T-helper 2 cell (primary cell): ENCODE results near the gene ATE1.
"Not testable (repeated sequence)": the region's sequence is repeated elsewhere in the genome, so short reads cannot be mapped to it uniquely, and the experiment has no call there.

Experiments
- DNase-seq, 5 experiments: peaks; one replicate each; pipeline versions ENCODE4 v3.0.0 to v3.0.0-alpha.2; 2012 to 2022

ATE1 gene

DNA sequence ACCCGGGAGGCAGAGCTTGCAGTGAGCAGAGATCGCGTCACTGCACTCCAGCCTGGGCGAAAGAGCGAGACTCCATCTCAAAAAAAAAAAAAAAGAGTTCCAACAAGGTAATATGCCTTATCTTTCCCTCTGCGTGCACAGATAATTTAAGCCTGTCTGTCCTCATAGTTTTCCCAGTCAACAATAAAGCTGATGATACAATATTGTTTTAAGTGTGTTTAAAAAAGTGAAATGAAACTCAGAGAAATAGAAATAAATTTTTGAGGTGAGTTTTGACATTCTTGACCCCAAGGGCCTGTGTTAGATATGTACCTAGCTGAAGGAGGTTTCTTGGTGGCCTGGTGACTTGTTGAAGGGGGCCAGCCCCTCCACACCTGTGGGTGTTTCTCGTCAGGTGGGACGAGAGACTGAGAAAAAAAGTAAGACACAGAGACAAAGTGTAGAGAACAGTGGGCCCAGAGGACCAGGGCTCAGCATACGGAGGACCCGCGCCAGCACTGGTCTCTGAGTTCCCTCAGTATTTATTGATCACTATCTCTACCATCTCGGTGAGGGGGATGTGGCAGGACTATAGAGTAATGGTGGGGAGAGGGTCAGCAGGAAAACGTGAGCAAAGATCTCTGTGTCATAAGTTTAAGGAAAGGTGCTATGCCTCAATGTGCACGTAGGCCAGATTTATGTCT, 1.9 kb upstream of the ATE1 start:
- not testable (repeated sequence) for DNase-seq

DNA sequence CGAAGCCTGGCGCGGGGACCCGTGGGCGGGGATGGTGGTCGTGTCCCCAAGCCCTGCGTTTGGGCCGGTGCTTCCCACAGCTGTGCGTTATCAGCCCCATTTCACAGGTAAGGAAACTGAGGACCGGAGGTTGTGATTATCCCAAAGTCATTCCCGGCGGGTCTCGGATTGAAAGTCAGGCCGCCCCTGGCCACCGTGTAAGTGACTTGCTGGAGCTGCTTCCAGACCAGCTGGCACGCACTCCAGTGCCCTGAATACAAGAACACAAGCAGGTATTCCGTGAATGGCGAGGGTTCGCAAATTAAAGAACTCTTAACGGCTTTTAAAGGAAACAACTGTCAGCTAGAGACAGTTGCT, 675 bp upstream of the ATE1 start:
- DNase-seq, result peak in 1 of 5 experiments; percentile 47

DNA sequence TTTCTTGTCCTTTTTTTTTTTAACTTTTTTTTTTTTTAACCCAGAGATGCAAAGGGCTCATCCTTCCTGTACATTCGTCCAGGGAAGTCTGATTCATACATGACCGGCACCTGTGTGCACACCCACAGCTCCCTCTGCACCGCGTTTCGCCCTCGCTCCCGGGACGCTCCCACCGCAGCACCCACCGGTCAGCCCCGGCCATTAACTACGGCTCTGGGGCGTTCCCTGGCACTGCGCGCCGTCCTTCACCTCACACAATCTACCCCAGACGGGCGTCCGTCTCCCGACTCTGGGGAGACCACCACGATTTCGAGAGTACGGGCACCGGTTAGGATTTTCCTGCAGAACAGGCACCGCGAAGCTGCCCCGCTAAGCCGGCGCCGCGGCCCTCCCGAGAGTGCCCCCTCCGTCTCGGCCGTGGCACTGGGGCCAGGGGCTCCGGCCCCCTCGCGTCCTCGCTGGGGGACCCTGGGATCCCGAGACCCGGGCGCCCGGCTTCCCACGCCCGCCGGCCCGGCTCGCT, 452 bp downstream of the ATE1 start:
- DNase-seq, result peak in 2 of 5 experiments; percentile 4 to 11

DNA sequence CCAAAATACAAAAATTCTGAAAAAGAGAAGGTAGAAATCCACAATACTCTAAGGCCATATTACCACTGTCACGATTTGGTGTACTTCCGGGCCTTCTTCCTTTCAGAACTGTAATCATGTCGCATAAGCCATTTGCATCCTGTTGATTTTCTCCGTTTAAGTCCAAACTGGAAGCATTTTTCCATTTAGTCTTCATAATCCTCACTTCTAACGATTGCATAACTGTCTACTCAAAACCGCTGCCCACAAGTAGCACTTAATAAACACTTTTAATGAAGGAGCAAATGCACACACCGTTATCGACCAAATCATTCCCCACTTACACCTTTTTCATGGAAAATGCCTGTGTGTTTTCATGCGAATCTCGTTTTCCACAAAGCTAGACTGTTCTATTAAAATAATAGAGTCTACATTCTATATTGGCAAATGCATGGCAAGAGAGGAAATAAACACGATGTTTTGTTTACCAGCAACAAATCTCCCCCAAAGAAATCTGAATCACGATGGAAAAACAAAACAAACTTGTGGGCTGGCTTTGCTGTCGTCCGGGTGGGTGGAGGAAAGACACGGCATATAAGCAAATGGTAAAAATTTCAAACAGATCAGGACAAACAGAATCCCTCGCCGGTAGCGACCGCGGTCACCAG, 1.0 kb downstream of the ATE1 start:
- peak in 2 of 5 experiments; percentile 13 to 45 for DNase-seq

DNA sequence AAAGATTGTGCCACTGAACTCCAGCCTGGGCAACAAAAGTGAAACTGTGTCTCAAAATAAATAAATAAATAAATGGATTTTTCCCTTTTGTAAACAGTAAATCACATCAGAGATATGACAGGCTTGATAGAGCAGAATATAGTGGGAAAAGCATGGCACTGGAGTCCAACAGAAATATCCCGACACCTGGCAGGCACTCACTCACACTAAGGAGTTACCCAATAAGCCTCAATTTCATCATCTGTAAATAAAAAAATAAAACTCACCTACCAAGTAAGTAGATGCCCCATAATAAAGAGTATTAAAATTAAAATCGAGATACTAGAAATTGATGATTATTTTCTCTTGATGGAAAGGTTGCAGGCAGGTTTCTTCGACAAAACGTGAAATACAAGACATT, 1.7 kb downstream of the ATE1 start:
- no peak for DNase-seq

DNA sequence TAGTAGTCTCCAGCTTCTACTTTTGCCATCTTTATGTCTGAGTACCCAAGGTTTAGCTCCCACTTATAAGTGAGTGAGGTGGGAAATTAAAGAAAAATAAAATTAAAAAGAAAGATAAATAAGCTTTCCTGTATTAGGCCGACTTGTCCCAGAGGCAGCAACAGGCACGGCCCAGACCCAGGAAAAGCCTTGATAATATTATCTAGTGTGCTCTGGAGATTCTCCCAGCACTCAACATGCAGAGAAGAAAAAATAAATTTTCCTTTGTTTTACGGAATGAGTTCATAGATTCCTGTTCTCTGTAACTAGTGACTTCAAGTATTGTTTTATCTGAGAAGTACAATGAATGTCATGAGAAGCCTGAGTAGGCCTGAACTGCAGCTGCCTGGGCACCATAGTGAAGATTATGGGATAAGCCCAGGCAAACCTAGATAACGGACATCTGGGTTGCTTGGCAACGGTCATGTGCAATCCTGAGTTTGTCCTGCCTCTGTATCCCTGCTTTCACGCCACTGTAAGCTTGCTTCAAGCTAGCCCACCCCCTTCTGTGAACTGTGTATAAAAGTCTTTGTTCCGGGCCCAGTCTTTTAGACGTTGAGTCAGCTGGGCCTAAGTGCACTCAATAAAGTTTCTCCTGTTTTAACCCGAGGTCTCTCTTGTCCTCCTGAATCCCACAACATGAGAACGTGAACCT, 6.4 kb downstream of the ATE1 start:
- DNase-seq, result no peak

DNA sequence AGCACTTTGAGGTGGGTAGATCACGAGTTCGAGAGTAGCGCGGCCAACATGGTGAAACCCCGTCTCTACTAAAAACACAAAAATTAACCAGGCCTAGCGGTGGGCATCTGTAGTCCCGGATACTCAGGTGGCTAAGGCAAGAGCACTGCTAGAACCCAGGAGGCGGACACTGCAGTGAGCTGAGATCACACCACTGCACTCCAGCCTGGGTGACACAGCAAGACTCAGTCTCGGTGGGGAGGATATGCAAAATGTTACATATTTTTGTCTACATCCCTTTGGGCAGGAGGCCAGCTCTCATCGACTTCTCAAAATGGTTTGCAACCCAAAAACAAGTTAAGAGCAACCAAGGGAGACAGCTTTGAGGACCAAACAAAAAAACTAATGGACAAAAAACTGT, 8.2 kb downstream of the ATE1 start:
- no peak for DNase-seq

DNA sequence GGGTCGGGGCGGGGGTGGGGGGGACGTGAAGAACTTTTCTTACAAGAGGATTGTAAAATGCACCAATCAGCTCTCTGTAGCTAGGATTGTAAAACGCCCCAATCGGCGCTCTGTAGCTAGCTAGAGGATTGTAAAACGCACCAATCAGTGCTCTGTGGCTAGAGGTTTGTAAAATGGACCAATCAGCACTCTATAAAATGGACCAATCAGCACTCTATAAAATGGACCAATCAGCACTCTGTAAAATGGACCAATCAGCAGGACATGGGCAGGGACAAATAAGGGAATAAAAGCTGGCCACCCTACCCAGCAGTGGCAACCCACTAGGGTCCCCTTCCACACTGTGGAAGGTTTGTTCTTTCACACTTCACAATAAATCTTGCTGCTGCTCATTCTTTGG, 9.0 kb downstream of the ATE1 start:
- DNase-seq, result not testable (repeated sequence)

DNA sequence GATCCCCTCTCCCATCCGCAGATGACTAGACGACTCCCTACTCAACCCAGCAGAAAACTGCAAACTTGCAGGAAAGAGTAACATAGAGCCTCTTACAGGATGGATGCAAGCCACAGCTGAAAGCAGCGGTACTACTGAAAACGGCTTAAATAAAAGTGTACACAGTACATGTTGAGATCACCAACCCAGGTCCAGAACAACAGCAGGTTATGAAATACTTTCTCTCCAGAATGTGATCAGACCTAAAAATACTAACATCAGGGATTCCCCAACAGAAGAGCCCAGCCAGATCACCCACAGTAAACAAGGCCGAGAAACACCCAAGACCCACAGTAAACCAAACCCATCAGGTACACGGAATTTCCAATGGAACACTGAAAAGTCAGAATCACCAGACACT, 13.2 kb downstream of the ATE1 start:
- no peak for DNase-seq

DNA sequence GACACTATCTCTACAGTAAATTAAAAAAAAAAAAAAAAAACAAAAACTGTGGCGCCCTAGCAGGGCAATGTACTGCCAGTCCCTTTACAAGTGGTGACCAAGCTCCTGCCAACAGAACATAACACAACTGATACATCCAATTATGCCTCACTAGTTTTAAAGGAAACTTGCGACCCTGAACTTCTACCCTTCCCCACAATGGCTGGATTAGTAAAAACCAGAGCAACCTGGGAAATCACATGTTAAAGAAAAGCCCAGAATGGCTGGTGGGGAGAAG, 16.5 kb downstream of the ATE1 start:
- DNase-seq, result no peak

DNA sequence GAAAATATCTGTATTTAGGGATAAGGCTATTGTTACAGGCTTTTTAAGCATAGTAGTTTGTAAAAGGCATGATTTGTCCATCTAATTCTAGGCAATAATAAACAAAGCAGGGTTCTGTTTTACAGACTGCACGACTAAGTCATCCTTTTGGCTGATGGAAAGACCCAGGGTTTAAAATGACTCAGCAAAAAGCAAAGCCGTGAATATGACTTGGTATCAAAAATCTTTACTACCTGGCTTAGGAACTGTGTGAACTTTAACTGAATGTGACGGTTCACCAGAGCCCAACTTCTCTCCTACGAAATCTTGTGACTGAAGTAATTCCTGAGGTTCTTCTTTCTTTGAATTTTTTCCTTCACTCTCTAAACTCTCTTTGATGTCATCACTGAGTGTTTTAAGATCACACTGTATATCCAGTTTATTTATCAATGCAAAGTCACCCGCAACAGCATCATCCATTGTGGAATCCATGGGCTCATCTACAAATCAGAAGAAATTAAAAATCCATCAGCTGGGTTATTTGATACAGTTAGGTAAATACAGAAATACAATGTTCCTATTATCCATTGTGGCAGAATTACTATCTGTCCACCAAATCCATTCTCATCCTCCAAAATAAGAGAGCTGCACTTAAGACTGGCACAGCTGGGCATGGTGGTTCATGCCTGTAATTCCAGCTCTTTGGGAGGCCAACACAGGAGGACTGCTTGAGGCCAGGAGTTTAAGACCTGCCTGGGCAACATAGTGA, 17.0 kb downstream of the ATE1 start:
- DNase-seq, result peak in 1 of 5 experiments; percentile 62

DNA sequence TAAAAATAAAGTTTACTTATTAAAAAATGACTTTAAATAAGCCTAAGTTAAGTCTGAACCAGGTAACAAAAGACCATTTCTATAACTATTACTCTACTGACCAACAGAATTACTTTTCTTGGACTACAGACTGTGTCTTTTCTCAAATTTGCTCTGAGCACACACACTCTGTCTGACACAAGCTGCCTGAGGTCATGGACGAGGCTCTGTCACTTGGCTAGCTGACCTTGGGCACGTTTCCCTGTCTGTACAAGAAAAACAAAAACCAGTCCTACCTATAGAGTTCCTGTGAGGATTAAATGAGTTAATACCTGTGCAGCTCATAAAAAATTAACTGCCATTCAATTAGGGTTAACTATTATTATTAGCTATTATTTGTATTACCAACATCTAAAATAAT, 22.9 kb downstream of the ATE1 start:
- no peak for DNase-seq

DNA sequence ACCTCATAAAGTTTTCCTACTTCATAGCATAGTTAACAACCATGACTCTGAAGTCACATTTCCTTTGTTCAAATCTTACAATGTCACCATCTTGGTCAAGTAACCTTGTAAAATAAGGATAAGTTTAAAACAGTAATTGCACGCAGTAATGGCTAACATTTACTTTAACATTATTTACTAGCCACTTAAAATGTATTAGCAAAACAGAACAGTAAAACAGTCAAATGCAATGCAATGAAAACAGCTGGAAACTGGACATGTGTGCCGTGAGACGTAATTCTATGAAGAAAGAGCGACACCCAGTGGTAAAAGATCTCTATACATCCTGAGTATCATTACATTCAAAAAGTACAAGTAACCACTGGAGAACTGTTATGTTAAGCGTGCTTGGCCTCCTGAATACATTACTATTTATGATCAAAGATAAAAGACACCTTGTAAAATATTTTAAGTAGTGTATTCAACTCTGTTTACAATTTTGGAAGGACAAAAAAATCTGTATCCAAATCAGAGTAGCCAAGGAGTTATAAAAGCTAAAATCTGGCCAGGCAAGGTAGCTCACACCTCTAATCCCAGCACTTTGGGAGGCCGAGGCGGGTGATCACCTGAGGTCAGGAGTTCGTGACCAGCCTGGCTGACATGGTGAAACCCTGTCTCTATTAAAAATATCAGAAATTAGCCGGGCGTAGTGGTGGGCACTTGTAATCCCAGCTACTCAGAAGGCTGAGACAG, 27.2 kb downstream of the ATE1 start:
- DNase-seq, result peak in 1 of 5 experiments; percentile 61

DNA sequence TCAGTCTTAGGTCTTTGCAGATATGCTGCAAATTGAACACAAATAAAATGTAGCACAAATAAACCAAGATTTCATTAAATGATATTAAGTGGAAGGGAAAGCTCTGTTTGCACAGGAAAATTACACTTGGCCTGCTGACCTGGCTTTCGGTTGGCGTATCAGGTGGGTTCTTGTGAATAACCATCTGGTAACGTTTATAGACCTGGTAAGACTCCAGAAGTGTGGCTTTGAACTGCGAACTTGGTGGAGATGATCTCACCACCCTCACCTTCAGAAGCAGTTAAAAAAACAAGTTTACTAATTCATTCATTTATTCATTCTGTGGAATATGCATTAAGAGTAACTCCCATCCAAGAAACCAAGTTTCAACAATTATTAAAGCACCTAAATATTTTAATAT, 28.1 kb downstream of the ATE1 start:
- DNase-seq, result no peak

DNA sequence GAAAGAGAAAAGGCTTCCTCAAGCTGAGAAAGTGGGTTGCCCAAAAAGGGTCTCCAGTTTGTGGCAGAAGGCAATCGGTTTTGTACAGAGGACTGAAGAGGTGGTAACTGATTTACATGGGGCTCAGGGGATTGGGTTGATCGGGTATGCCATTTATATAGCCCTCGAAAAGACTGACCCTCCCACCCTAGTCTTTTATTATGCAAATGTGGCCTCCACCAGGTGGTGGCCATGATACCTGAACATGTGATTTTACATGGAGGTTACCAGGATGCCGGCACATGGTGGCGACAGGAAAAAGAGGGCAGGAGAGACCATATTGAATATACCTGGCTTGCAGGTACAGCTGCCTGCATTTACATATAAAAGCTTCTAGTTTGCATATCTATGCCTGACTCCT, 36.7 kb downstream of the ATE1 start:
- no peak for DNase-seq

DNA sequence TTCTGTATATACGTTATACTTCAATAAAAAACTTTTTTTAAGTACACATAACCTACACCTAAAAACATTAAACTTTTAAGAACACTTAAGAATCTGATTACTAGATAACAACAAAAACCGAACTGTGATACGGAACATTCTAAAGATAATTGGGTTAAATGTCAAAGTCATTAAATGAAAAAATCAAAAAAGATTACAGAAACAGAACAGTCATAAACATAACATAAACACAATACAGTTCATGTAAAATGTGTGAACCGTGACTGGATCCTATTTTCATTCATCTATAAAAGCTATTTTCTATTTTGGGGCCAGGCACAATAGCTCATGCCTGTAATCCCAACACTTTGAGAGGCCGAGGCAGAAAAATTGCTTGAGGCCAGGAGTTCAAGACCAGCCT, 38.6 kb downstream of the ATE1 start:
- DNase-seq, result no peak

DNA sequence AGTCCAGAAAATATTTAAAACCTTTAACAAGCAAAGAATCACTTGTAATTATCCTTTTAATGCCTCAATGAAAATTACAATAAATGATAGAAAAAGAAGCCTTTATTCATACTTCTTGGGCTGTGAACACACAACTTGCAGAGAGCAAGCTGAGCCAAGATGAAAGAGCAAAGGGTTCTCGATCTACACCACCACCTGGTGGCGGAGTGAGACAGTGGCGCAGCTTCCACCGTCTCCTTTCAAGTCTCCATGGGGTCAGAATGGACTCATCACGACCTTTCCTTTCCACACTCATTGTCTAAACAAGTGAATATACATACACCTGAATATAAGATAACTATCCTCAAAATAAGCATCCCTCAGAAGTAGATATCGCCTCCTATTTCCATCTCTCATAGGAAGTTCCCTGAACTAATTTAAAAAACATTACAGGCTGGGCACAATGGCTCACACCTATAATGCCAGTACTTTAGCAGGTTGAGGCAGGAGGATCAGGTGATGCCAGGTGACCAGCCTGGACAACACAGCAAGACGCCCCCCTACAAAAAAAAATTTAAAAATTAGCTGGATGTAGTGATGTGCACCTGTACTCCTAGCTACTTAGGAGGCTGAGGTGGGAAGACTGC, 40.7 kb downstream of the ATE1 start:
- DNase-seq, result peak in 3 of 5 experiments; percentile 9 to 58 (median 22)

DNA sequence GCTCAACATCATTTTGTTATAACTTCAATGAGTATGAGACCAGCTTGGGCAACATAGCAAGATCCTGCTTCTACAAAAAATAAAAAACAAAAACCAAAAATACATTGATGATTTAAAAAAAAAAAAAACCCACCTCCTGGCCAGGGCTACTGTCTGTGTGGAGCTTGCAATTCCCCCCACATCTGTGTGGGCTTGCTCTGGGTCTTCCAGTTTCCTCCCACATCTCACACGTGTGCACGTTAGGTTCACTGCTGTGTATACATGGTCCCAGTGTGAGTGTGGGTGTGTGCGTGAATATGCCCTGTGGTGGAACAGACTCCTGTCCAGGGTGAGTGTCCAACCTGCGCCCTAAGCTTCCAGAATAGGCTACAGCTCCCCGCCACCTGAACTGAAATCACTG, 41.6 kb downstream of the ATE1 start:
- DNase-seq, result no peak

DNA sequence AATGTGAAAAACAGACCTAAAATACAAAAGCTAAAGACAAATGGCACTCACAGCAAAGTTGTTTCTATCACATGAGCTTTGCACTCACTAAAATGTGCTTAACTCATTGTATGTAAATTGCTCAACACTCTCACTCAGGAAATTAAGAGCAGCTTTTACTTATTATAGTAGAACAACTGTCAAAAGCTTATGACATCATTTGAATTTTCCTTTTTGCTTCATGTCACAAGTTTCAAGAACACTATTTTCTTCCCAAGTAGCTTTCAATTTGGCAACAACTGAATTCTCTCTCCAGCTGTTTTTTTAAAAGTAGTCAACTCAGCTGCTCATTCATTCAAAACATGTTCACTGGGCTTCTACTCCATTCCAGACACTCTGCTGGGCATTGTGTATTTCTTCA, 46.9 kb downstream of the ATE1 start:
- no peak for DNase-seq

DNA sequence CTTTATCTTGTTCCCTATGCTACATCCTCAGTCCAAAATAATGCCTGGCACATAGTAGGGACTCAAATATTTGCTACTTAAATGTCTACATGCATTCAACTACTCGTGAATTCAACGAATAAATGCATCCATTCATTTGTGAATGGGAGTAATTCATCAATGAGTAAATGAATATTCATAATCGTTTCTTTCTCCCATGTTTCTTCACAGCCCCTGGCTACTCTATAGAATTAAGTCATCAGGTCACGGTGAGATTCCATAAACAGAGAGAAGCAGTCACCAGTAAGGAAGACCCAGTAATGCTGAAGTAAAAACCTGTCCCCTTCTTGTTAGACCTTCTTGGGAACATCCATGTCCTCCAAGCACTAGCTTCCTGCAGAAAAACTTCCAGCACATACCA, 48.4 kb downstream of the ATE1 start:
- DNase-seq, result no peak

DNA sequence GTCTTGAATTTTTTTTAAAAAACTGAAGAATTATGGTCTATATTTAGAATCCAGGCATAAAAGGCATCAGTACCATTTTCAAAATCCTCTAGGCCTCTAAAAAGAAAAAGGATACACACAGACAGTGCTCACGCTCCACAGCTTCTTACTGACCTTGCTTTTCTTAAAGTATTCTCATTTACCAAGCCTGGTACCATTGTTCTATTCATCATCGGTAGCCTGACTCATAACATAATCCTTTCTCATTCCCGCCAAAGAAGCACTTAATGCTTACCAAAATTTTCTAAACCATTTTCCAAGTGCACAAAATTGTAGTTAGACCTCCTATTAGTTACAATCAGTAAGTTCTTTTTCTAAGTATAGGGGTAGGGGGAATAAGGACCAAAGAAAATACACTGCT, 54.6 kb downstream of the ATE1 start:
- no peak for DNase-seq

DNA sequence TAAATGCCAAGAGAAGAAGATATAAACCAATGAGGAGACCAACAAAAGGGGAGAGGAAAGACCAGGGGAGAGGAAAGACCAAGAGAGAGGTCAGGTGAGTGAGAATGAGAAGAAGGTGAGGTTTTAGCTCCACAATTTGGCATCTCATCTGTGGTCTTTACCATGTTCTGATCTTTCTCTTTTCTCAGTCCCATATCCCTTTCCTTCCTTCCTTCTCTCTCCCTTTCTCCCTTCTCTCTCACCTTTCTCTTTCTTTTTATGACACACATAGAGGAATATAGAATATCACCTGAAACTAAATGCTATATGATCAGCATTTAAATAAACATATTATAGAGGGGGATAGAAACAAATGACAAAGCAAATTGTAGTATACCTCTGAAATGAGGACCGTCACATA, 57.4 kb downstream of the ATE1 start:
- no peak for DNase-seq
